Uterus (tissue), 2 donors: Measurements from ENCODE around the gene KISS1.

Experiments
- POLR2A ChIP-seq, 2 donors: fragments of 450-650 bp; IDR thresholded peaks; one replicate each; pipeline ENCODE4 v1.6.1; 2016; ENCODE audit warnings: antibody characterized with exemption in 2 of 2, mild to moderate bottlenecking in 1 of 2, moderate library complexity in 1 of 2
- TF ChIP-seq, protein P1 (sequence below), 4 experiments: fragments of 200-600 bp in 2 of 4; fragments of 450-650 bp in 2 of 4; sonication (generic) in 2 of 4; IDR thresholded peaks; one replicate each; pipeline ENCODE4 v1.5.1; 2016 to 2019; ENCODE audit warnings: antibody characterized with exemption in 4 of 4, mild to moderate bottlenecking in 2 of 4, moderate library complexity in 1 of 4

DNA sequence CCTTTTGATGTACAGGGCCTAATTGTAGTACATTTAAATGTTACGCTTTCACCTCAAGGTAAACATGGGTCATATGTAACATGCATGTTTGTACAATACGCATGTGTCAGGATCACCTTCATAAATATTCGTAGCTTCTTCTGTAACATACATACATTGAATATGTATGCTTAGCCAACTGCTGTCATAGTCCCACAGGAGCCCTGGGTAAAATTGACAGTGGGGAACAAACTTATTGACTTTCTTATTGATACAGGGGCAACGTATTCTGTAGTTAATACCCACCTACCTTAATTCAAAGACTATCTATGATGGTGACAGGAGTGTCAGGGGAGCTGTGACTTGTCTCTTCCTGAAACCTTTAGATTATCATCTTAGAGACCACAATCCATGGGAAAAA is 26.4 kb downstream of the KISS1 start:
- TF ChIP-seq, protein P1, sequence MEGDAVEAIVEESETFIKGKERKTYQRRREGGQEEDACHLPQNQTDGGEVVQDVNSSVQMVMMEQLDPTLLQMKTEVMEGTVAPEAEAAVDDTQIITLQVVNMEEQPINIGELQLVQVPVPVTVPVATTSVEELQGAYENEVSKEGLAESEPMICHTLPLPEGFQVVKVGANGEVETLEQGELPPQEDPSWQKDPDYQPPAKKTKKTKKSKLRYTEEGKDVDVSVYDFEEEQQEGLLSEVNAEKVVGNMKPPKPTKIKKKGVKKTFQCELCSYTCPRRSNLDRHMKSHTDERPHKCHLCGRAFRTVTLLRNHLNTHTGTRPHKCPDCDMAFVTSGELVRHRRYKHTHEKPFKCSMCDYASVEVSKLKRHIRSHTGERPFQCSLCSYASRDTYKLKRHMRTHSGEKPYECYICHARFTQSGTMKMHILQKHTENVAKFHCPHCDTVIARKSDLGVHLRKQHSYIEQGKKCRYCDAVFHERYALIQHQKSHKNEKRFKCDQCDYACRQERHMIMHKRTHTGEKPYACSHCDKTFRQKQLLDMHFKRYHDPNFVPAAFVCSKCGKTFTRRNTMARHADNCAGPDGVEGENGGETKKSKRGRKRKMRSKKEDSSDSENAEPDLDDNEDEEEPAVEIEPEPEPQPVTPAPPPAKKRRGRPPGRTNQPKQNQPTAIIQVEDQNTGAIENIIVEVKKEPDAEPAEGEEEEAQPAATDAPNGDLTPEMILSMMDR (IDR thresholded peaks at IDR 0.05) = no peak
- no peak for TF ChIP-seq POLR2A (IDR thresholded peaks at IDR 0.05)
